Measurements from ENCODE around the gene SLC16A2. TPM values are rescaled to one million over a fixed set of nuclear protein-coding genes. Genes with fewer than 3 reads are reported as not detected.

SLC16A2 gene
- total RNA-seq, 3 donors from 2014 or later: 1.3 to 7.9 (median 2.3) TPM

GRCh38 chrX:74506317-74507115 lies 85.2 kb downstream of the SLC16A2 start:
- no peak for ATAC-seq
- Histone ChIP-seq H3K4me1 (ENCODE audit: low read depth) (no peaks in the 10 kb centered on the region), H3K4me3 (no peak overlapping the region), H3K36me3 (ENCODE audit: low read depth) (no peaks in the 10 kb centered on the region), H3K9me3 (no peaks in the 10 kb centered on the region)
- intact Hi-C loops (cut with DNase I, micrococcal nuclease): no loop called here
- TF ChIP-seq CTCF (IDR thresholded peaks at IDR 0.05): no peak
- no peak for DNase-seq

DNA sequence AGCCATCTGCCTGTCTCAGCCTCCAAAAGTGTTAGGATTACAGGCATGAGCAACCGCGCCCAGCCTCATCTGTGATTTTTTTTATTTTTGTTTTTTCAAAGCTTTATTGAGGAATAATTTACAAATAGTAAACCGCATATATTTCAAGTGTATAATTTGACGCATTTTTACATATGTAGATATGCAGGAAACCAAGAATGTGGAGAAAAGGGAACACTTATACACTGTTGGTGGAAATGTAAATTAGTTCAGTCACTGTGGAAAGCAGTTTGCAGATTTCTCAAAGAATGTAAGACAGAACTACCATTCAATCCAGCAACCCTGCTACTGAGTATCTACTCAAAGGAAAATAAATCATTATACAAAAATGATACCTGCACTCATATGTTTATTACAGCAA lies 85.9 kb downstream of the SLC16A2 start:
- no peak for ATAC-seq
- DNase-seq: no peak
- Histone ChIP-seq H3K4me1 (ENCODE audit: low read depth) (no peaks in the 10 kb centered on the region), H3K36me3 (ENCODE audit: low read depth) (no peaks in the 10 kb centered on the region), H3K4me3 (no peak overlapping the region), H3K9me3 (no peaks in the 10 kb centered on the region)
- intact Hi-C loops (cut with DNase I, micrococcal nuclease): no loop called here
- no peak for TF ChIP-seq CTCF (IDR thresholded peaks at IDR 0.05)

- DNase-seq (no peak), ATAC-seq (no peak)
- Histone ChIP-seq H3K9me3 (no peaks in the 10 kb centered on the region), H3K4me3 (no peak overlapping the region), H3K36me3 (ENCODE audit: low read depth) (no peaks in the 10 kb centered on the region), H3K4me1 (ENCODE audit: low read depth) (no peaks in the 10 kb centered on the region)
- intact Hi-C loops (cut with DNase I, micrococcal nuclease): no loop called here
- TF ChIP-seq CTCF (IDR thresholded peaks at IDR 0.05): no peak
Measured at GRCh38 chrX:74509989-74510388, 88.7 kb downstream of the SLC16A2 start.

- DNase-seq (no peak), ATAC-seq (no peak)
- no peak overlapping the region for H3K4me3 ChIP-seq
- intact Hi-C loops (cut with DNase I, micrococcal nuclease): no loop called here
- no peak for TF ChIP-seq CTCF (IDR thresholded peaks at IDR 0.05)
- H3K36me3 ChIP-seq (ENCODE audit: low read depth): no peaks in the 10 kb centered on the region
- H3K4me1 ChIP-seq (ENCODE audit: low read depth): no peaks in the 10 kb centered on the region
- no peaks in the 10 kb centered on the region for H3K9me3 ChIP-seq
Measured at GRCh38 chrX:74510401-74510800, 89.1 kb downstream of the SLC16A2 start.

DNA sequence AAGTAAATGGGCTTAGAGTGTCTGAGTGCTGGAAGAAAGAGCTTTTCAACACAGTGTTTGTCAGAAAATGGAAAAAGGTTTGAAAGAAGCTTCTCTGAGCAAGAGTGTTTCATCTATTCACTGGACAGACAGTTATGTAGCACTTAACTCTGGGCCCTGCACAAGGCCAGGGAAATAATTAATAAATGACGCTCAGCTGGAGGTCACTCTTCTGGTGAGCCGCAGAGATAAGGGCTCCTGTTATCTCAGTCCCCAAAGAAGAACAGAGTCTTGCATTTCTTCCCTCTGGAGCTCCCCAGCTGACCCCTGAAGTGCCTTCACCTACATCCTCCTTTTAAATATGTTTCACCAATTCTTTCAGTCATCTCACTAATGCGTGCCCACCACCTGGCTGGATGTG lies 90.4 kb downstream of the SLC16A2 start:
- ATAC-seq (no peak), DNase-seq (no peak)
- TF ChIP-seq CTCF (IDR thresholded peaks at IDR 0.05): no peak
- Histone ChIP-seq H3K4me1 (ENCODE audit: low read depth) (no peaks in the 10 kb centered on the region), H3K4me3 (no peak overlapping the region), H3K36me3 (ENCODE audit: low read depth) (no peaks in the 10 kb centered on the region), H3K9me3 (no peaks in the 10 kb centered on the region)
- intact Hi-C loops (cut with DNase I, micrococcal nuclease): no loop called here

Measured in mucosa of descending colon (tissue), 3 donors.